HL-60 (cell line): ENCODE results near the gene TMEM63B.
"Not testable (repeated sequence)": the region's sequence is repeated elsewhere in the genome, so short reads cannot be mapped to it uniquely, and the experiment has no call there.

Source experiments
- DNase-seq, 2 experiments: peaks; one replicate each; pipeline ENCODE4 v3.0.0-alpha.2; 2010 to 2020; ENCODE audit warnings: low read depth in 1 of 2, low spot score in 1 of 2
- H3K27ac ChIP-seq: fragments of 250-450 bp; sonication (Bioruptor Pico); replicated peaks from 2 replicates; pipeline ENCODE4 v1.5.1; 2020; ENCODE audit warnings: mild to moderate bottlenecking, moderate library complexity
- H3K27me3 ChIP-seq: fragments of 250-450 bp; sonication (Bioruptor Pico); 2 replicates; pipeline ENCODE4 v1.5.1; 2021; ENCODE audit warnings: mild to moderate bottlenecking, moderate library complexity; ENCODE audit not compliant: insufficient read depth, poor library complexity, severe bottlenecking
- H3K4me3 ChIP-seq: replicated peaks from 2 replicates; pipeline ENCODE4 v1.5.1; 2011; ENCODE audit warnings: mild to moderate bottlenecking, control low read depth, low read length; ENCODE audit not compliant: insufficient read depth
- GABPA ChIP-seq: IDR thresholded peaks from 2 replicates; pipeline ENCODE4 v1.6.1; 2012; ENCODE audit warnings: low read depth
- POLR2AphosphoS5 ChIP-seq: IDR thresholded peaks from 2 replicates; pipeline ENCODE4 v1.6.1; 2012; ENCODE audit warnings: low read depth
- SPI1 ChIP-seq: IDR thresholded peaks from 2 replicates; pipeline ENCODE4 v1.6.1; 2012; ENCODE audit warnings: low read depth, mild to moderate bottlenecking, borderline replicate concordance
- TF ChIP-seq, protein P1 (sequence below): IDR thresholded peaks from 2 replicates; pipeline ENCODE4 v1.6.1; 2012; ENCODE audit warnings: low read depth; ENCODE audit not compliant: insufficient replicate concordance
- TF ChIP-seq, protein P2 (sequence below): IDR thresholded peaks from one replicate; pipeline ENCODE4 v1.5.1; 2011; ENCODE audit warnings: low read length, control low read depth, inconsistent platforms; ENCODE audit not compliant: insufficient read depth

TMEM63B gene

DNA sequence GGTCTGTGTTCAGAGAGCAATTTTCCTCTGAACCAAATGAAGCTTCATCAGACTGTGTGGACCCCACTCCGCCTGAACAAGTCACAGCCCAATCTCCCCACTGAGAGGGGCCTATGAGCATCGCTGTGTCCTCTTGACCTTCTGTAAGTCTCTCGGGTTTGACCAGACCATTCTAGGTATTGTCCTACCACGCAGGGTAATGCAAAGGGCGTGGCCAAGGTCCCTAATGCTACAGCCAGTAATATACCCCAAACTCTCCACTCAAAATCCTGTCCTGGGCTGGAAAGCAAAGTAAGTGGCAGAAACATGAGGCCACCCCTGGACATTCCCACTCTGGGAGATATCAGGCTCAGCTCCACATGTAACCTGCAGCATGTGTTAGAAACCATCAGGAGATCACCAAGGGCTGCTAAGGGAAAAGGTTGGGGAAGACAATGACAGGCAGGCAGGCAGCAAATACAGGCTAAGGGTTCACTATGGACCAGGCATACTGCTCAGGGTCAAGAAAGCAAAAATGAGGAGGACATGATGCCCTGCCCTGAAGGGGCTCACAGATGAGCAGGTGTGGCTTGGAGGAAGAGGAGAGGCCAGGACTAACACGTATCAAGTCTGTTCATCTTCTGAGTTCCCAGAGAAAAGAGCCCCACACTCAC lies 33.5 kb upstream of the TMEM63B start:
- Histone ChIP-seq H3K27ac (no peak overlapping the region), H3K27me3 (no peaks in the 10 kb centered on the region), H3K4me3 (no peak overlapping the region)
- no peak for DNase-seq
- TF ChIP-seq, protein P1, sequence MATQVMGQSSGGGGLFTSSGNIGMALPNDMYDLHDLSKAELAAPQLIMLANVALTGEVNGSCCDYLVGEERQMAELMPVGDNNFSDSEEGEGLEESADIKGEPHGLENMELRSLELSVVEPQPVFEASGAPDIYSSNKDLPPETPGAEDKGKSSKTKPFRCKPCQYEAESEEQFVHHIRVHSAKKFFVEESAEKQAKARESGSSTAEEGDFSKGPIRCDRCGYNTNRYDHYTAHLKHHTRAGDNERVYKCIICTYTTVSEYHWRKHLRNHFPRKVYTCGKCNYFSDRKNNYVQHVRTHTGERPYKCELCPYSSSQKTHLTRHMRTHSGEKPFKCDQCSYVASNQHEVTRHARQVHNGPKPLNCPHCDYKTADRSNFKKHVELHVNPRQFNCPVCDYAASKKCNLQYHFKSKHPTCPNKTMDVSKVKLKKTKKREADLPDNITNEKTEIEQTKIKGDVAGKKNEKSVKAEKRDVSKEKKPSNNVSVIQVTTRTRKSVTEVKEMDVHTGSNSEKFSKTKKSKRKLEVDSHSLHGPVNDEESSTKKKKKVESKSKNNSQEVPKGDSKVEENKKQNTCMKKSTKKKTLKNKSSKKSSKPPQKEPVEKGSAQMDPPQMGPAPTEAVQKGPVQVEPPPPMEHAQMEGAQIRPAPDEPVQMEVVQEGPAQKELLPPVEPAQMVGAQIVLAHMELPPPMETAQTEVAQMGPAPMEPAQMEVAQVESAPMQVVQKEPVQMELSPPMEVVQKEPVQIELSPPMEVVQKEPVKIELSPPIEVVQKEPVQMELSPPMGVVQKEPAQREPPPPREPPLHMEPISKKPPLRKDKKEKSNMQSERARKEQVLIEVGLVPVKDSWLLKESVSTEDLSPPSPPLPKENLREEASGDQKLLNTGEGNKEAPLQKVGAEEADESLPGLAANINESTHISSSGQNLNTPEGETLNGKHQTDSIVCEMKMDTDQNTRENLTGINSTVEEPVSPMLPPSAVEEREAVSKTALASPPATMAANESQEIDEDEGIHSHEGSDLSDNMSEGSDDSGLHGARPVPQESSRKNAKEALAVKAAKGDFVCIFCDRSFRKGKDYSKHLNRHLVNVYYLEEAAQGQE: no peak
- TF ChIP-seq SPI1: no peak
- TF ChIP-seq, protein P2, sequence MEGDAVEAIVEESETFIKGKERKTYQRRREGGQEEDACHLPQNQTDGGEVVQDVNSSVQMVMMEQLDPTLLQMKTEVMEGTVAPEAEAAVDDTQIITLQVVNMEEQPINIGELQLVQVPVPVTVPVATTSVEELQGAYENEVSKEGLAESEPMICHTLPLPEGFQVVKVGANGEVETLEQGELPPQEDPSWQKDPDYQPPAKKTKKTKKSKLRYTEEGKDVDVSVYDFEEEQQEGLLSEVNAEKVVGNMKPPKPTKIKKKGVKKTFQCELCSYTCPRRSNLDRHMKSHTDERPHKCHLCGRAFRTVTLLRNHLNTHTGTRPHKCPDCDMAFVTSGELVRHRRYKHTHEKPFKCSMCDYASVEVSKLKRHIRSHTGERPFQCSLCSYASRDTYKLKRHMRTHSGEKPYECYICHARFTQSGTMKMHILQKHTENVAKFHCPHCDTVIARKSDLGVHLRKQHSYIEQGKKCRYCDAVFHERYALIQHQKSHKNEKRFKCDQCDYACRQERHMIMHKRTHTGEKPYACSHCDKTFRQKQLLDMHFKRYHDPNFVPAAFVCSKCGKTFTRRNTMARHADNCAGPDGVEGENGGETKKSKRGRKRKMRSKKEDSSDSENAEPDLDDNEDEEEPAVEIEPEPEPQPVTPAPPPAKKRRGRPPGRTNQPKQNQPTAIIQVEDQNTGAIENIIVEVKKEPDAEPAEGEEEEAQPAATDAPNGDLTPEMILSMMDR: no peak
- TF ChIP-seq GABPA: no peak
- no peak for TF ChIP-seq POLR2AphosphoS5

DNA sequence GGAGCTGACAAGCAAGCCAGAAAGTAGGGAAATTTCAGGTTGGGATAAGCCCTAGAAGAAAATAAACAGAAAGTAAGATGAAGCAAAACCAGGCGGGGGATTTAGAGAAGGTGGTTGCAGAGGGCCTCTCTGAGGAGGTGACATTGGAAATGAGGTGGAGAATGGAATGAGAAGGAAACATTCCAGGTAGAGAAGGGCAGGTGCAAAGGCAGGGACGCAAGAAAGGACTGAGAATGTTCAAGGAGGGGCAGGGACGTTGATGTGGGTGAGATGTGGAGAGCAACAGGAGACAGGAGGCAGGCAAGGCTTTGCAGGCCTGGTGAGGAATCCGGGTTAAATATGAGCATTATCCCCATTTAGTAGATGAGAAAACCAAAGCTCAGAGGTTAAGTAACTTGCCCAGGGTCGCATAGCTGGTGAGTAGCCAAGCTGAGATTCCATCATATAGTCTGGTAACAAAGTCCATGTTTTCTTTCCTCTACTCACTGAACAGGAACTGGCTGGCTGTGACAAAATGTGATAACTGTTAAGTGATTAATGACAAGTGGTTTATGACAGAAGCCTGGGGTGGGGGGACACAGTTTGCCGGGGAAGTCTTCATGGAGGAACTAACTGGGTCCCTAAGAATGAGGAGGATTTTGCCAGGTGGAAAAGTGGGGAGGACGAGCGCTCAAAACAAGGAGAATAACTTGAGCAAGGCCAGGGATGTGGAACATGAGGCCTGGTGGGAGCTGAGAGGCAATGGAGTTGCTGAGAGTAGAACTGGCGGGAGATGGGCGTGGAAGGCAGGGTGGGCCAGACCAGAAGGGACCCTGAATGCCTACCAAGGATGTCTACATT lies 32.7 kb upstream of the TMEM63B start:
- no peak for DNase-seq
- H3K27me3 ChIP-seq: no peaks in the 10 kb centered on the region
- TF ChIP-seq SPI1 (no peak), POLR2AphosphoS5 (no peak), GABPA (no peak)
- TF ChIP-seq, protein P2: no peak
- TF ChIP-seq, protein P1: no peak
- H3K27ac ChIP-seq: no peak overlapping the region
- H3K4me3 ChIP-seq: no peak overlapping the region

DNA sequence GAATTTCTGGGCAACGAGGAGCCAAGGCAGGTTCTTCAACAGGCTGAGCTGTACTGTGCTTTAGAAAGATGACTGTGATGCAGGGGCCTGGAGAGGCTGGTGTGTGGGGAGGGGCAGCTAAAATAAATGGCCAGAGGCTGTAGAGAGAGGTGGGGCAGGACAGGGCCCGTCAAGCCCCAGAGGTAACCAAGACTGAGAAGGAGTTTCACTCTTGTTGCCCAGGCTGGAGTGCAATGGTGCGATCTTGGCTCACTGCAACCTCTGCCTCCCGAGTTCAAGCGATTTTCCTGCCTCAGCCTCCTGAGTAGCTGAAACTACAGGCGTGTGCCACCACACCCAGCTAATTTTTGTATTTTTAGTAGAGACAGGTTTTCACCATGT lies 32.1 kb upstream of the TMEM63B start:
- not testable (repeated sequence) for H3K27ac ChIP-seq, DNase-seq, H3K4me3 ChIP-seq, H3K27me3 ChIP-seq

DNA sequence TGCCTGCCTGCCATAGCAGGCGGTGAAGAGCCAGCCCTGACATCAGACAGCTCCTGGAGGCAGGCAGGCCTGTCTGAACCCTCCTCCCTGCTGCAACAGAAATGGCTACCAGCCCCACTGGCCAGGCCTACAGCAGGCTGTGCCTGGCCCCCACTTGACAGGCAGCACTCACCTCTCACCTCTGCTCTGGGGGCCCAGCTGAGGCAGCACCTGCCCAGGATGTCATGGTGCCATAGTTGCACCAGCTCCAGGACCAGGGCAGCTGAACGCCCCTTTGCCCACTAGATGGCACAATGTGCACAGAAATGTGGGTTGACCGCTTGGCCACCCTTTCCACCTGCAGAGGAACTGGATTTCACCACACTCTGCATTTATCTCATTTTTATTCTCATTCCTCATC lies 30.7 kb upstream of the TMEM63B start:
- TF ChIP-seq, protein P1: no peak
- TF ChIP-seq, protein P2: peak; percentile 93
- peak; percentile 67; the same call in 1 of the 2 replicates for TF ChIP-seq SPI1
- no peak overlapping the region for H3K4me3 ChIP-seq
- no peaks in the 10 kb centered on the region for H3K27me3 ChIP-seq
- DNase-seq: peak; percentile 47 to 84
- no peak overlapping the region for H3K27ac ChIP-seq
